ENCODE measurements around the gene GPR4.

GPR4 gene

DNA sequence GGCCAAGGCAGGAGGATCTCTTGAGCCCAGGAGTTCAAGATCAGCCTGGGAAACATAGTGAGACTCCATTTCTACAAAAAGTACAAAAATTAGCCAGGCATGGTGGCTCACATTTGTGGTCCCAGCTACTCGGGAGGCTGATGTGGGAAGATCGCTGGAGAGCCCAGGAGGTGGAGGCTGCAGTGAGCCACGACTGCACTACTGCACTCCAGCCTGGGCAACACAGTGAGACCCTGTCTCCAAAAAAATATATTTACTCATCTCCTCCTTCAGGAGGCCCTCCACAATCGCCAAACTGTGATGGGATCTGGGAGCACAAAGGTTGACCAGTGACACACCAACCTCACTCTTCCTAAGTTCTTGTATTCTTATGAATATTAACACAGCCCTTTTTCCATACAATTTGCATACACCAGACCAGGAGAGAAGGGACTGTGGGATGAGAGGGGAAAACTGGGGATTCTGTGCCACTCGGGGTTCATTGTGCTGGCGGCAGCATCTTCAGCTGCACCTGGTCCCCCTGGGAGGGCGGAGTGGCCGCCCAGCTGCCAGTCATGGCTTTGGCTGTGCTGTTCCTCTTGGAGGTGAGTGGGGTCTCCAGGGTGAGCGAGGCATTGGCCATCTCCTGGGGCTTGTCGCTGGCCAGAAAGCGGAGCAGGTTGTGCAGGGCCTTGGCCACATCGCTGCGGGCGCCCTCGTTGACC is 11.6 kb downstream of the GPR4 start:
- in situ Hi-C loops (cut with MboI; ENCODE audit: low sequenced_read_pairs): no loop called here

DNA sequence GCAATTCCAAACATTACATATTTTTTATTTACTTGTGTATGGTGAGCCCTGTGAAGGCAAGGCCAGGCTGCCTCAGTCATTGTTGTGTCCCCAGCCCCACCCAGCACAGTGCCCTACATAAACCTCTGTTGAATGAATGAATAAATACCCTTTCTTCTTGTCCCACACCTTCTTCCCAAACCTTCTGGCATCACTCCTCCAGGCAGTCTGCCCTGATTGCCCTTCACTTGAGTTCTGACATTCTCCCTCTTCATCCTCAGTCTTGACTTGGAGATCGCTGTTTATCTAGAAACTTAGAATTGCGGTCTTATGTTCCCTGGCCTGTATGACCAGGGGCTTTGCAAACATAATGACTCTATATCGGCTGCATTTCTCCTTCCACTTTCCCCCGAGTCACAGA is 12.2 kb downstream of the GPR4 start:
- in situ Hi-C loops (cut with MboI; ENCODE audit: low sequenced_read_pairs): no loop called here

DNA sequence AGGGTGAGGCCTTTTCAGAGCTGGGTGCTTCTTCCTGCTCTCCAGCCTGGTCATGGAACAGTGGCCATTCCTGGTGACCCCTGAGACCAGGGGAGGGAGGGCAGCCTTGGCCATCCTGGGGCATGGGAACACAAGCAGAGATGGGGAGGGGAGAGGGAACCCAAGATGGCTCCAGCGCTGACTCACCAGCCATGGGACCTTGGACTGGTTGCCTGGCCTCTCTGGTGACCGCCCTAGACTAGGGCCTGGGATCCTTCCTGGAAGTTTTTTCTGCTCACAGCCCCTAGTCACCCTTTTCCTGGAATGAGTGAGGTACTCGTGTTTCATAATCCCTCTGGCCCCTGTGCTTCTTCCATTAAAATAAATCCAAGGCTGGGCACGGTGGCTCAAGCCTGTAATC is 14.1 kb downstream of the GPR4 start:
- in situ Hi-C loops (cut with MboI; ENCODE audit: low sequenced_read_pairs): no loop called here

DNA sequence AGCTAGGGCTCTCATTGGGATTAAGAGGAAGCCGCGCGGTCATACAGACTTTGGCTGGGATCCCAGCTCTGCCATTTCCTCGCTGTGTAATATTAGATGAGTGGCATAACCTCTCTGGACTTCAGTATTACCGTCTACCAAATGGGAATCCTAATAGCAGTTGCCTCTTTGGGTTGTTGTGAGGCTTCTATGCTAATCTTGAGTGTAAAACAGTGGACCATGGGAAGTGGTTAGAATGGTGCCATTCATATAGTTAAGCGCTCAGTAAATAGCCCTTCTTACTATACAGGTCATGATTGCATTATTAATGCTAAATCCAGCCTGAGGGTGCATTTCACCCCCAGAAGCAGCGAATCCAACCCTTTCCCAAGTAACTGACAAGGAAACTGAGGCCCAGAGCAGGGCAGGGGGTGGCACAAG is 16.8 kb downstream of the GPR4 start:
- in situ Hi-C loops (cut with MboI; ENCODE audit: low sequenced_read_pairs): no loop called here

DNA sequence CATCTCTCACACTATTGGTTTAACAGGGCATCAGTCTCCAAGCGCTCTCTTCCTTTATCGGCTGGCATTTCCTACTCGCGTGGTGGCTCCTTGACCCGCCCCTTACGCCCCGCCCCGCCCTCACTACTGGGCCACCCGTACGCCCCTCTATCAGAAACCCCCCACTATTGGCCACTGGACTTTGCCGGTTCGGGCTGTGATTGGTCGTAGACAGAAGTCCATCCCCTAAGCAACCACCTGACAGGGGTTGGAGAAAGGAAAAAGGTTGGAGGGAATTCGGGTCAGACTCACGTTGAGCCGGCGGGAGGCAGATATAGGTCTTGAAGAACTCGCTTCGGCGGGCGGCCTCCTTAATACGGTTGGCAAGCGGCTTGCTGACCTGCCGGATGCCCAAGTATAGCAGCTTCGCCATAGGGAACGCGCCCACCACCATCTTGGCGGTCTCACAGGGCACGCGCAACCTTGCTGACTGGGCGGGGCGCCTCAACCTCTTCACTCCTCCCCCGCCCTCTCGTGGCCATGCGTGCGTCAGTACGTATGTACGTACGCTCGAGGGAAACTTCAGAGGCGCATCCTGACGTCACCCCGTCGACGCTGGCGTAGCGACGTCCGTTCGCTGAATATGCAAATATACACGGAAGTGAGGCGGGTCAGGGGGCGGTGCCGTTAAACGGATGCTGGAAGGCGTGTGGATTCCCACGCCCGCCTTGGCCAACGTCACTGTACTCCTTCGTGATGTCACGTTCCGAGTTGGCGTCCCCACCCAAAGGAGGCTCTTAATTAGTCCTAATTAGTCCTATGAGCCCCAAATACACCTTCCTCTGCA is 17.5 kb downstream of the GPR4 start, which contains the start of gene OPA3:
OPA3 (minus strand) TSS at position 471 of the 826 bp plus-strand sequence; CDS start at position 433, 38 bp downstream.
- in situ Hi-C loops (cut with MboI; ENCODE audit: low sequenced_read_pairs): no loop called here

DNA sequence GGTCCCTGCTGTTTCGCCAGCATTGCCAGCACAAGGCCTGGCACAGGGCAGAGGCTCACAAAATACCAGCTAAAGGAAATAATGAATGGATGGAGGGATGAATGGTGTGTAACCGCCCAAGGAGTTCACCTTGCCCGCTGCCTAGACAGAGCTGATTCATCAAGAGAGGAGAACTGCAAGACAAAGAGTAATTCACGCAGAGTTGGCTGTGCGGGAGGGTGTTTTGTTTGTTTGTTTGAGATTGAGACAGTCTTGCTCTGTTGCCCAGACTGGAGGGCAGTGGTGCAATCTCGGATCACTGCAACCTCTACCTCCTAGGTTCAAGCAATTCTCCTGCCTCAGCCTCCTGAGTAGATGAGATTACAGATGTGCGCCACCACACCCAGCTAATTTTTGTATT is 20.4 kb downstream of the GPR4 start:
- in situ Hi-C loops (cut with MboI; ENCODE audit: low sequenced_read_pairs): no loop called here

DNA sequence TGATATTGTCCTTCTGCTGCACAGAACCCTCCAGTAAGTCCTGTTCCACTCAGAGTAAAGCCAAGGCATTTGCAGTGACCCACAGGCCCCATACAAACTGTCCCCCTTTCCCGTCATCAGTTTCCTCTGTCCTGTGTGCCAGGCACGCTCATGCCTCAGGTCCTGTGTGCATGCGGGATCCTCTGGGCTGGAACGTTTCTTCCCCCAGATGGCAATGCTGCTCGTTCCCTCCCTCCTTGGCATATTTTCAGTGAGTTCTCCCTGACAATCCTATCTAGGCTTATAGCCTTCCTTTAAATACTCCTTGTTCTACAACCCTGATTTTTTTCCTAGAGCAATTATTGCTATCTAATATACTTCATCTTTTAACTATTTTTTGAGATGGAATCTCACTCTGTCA is 23.2 kb downstream of the GPR4 start:
- in situ Hi-C loops (cut with MboI; ENCODE audit: low sequenced_read_pairs): no loop called here

DNA sequence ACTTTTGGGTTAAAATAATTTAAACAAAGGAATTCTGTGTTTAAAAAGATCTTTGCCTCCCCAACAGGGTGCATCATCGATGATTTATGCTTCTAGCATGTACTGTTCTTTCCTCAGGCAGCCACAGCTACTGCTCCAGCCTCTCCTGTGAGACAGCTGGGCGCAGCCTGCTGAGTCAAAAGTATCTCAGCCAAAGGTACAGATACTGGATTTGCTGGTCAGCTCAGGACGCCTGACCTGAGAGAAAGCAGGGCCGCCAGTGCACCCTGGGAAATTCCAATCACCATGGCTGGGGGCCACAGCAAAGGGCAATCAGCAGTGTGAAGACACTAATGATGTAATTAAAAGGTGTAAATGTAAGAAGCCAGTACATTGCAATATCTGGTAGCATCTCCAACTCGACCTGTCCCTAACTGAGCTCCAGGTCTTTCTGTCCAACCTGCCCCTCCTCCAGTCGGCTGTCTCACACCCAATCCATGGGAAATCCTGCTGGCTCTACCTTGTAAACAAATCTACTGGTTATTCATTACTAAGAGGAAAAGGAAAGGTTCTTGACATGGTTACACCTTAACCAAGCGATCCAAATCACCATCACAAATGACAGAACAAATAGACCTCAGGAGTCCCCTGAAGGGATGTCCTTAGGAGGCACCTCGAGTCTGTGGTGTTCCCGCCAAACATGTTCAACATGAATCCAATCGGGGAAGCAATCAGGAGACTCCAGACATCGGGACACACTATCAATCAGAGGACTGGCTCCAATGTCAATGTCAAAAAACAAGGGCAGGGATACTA is 24.7 kb downstream of the GPR4 start:
- in situ Hi-C loops (cut with MboI; ENCODE audit: low sequenced_read_pairs): no loop called here

DNA sequence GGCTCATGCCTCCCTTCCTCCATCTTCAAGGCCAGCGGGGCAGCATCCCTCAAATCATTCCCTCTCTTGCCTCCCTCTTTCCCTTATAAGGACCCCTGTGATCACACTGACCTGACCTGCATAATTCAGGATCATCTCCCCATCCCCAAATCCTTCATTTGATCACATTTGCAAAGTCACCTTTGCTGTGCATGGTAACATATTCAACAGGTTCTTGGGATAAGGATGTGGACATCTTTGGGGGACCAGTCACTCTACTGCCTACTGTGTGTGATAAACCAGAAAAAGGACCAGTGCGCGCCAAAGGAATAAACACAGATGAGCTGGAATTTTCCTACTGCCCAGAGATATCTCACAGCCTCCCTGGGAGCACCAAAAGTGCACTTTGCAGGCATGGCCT is 25.3 kb downstream of the GPR4 start:
- in situ Hi-C loops (cut with MboI; ENCODE audit: low sequenced_read_pairs): no loop called here

DNA sequence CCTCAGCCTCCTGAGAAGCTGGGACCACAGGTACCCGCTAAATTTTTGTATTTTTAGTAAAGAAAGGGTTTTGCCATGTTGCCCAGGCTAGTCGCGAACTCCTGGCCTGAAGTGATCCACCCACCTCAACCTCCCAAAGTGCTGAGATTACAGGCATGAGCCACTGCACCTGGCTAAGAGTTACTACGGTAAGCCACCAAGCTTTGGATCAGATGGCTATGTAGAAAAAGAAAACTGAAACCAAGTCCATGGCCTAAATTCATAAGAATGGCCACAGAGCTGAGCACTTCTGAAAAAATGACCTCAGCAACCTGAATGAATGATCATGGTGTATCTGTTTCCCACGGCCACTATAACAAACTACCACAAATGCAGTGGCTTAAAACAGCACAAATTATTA is 26.8 kb downstream of the GPR4 start:
- in situ Hi-C loops (cut with MboI; ENCODE audit: low sequenced_read_pairs): no loop called here

DNA sequence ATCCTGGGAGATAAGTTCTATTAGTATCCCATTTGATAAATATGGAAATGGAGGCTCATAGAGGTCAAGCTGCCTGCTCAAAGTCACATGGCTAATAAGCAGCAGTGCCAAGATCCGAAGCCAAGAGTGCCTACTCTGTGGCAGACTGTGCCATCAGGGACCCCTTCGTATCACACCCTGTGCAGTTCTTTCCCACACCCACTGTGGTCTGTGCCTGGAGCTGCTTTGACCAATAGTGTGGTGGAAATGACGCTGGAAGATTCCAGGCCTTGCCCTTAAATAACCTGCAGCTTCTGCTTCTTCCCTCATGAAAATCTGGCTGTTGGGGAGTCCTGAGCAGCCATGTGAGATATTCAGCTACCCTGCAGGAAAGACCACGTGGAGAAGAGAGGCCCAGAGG is 27.5 kb downstream of the GPR4 start:
- in situ Hi-C loops (cut with MboI; ENCODE audit: low sequenced_read_pairs): no loop called here

DNA sequence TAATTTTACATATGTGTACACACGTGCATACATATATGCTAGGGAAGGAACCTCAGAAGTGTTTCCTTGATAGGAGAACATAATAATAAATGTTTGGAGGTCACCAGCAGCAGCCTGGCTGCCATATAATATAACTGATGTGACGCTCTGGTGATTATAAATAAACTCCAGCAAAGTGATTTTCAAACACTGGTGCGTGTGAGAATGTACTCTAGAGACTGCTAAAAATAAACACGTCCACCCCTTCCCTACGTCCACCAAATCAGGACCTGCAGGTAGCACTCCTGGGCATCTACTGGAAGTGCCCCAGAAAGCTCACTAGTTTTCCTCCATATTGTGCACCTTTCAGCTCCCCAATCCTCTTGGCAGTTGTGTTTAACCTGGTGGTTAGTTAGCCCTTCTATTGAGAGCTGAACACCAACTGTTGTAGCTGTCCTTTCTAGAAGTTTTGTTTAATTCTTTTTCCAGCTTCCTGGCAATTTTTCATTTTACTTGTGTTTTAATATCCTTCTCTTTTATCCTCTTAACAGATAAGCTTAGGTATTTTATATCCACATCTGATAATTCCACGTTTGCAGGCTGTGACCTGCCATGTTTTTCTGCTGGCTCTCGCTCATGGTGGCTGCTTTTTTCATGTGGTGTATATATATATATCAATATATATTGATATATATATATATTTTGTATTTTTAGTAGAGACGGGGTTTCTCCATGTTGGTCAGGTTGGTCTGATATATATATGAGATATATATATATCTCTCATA is 30.4 kb downstream of the GPR4 start:
- in situ Hi-C loops (cut with MboI; ENCODE audit: low sequenced_read_pairs): no loop called here

DNA sequence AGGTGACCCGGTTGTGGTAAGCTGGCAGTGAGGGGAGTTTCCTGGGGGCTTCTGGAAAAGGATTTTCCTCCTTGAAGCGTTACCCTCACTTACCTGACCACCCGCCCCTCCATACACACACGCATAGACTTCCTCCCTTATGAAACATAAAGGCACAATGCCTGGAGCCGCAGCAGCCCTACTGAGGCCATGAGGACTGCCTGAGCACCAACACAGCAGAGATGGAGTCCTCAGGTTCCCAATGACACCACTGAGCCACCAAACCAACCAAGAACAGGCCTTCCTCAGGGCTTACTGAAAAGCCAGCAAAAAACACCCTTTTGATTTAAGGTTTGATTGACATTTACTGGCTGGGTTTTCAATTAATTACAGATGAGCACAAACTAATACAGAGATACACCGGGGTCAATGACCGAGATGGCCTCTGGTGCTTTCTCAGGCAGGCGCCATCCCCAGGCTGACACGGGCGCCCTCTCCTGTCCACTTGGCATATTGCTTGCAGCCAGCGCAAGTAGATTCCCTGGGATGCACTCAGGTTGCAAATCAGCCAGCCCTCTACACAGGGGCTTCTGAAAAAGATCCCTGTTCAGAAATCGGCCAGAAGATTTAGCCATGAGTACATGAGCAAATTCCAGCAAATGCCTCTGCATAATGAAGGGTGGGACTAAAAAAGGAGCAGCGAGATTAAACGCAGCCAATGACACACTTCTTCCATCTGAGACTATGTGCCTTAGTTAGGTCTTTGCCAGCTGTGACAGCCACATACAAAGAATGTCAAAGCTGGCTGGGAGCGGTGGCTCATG is 32.2 kb downstream of the GPR4 start:
- in situ Hi-C loops (cut with MboI; ENCODE audit: low sequenced_read_pairs): no loop called here

DNA sequence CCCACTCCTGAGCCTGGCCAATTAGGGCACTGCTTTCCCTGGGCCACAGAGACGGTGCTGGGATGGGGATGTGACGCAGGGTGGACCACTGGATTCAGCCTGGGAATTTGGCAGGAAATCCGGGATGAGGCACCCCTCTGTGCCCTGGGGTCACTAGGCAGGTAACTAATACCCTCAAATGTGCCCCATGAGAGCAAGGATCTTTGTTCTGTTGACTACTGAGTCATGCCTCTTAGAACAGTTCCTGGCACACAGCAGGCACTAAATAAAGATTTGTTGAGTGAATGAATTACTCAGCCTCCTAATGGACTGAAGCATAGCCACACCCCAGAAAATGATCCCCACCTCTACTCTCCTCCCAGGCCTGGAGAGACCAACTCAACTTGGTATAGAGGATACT is 33.3 kb downstream of the GPR4 start:
- in situ Hi-C loops (cut with MboI; ENCODE audit: low sequenced_read_pairs): no loop called here

DNA sequence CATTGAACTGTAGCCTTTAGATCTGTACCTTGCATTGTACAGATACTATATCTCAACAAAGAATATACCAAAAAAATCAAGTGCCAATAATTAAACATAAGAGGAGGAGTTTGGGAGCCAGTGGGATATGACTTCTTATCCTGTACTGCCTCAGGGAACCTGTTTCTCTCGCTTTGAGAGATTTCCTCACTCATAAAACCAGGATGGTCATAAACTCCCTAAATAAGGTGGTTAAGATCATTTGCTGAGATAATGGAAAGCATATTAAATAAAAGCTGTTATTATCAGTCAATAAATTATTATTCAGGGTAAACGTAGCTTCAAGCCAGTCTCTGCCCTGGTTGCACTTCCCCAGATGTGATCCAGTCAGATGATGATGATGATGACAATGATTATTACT is 34.4 kb downstream of the GPR4 start:
- in situ Hi-C loops (cut with MboI; ENCODE audit: low sequenced_read_pairs): no loop called here

DNA sequence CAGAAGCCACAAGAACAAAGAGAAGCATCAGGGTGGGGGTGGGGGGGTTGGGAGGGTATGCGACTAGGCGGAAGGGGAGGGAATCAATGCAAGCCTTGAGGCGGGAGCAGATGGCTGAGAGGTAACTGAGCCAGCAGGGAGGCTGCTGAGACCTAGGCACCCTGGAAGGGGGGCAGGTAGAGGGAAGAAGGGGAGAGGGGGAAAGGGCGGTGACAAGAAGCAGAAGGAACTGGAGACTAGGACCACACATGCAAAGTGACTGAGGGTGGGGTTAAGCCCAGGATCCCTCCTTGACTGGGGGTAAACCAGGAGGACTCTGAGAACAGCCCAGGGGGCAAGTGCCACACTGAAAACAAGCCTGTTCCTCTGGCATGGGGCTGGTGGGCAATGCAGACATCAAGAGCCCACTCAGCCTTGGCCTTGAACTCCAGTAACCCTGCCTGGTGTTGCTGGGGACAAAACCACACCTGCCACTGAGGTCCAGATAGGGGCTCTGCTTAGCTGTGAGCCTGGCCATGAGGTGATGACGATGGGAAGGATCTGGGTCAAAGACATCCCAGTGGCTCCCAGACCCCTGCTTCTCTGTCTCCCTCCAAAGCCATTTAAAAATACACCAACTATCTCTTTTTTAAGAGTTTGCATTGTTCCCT is 37.8 kb downstream of the GPR4 start:
- in situ Hi-C loops (cut with MboI; ENCODE audit: low sequenced_read_pairs): loop anchor here (5.0 kb wide), 1 partner anchor 72 kb away; no protein-coding TSS in a partner anchor

DNA sequence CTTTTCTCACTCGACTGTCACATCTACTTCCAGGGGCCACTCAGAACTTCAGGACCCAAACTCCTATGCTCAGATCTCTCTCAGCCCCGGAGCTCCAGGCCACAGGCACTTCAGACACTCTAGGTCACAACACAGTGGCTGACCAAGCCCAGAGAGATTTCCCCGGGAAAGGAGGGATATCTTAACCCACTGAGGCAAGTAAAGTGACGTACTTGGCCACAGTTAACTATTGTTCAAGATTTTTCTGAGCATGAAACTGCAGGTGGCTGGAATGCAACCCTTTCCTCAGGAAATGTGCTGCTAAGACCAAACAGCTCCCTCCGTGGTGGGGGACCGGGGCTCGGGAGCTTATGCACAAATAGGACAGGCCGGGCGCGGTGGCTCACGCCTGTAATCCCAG is 41.3 kb downstream of the GPR4 start:
- in situ Hi-C loops (cut with MboI; ENCODE audit: low sequenced_read_pairs): loop anchor here (5.0 kb wide), 1 partner anchor 68 kb away; no protein-coding TSS in a partner anchor

DNA sequence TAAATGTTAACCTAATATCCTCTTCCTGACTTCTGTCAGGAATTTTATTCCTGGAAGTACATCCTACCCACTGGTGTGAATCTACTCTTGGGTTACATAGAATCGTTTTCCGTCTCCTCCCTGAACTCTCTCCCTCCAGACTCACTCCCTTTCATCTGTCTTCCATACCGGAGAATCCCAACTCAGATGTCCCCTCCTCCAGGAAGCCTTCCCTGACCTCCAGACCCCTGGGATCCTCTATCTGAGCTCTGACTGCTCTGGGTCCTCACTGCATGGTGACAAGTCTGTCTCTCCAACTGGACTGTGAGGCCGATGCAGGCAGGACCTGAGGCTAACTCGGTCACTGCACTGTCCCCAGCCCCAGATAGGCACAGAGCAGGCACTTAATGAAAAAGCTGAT is 42.0 kb downstream of the GPR4 start:
- in situ Hi-C loops (cut with MboI; ENCODE audit: low sequenced_read_pairs): loop anchor here (5.0 kb wide), 1 partner anchor 68 kb away; no protein-coding TSS in a partner anchor

DNA sequence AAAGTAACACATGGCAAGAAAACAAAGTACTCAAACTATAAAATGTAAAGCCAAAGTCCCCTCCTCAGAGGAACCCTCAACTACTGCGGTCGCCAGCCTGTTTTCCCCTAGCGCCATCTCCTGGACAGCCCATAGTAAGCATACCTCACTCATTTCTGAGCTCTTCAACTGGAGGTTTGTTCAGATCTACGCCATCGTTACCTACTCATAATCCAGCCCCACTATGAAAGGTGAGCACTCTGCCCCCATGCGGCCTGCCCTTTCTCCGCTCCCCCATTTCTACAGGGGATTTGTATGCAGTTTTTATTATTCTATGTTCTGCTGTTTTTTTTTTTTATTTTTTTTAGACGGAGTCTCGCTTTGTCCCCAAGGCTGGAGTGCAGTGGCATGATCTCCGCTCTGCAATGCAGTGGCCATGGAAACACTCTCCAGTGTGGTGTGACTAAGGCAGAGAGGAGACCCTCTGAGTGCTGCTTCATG is 43.6 kb downstream of the GPR4 start:
- in situ Hi-C loops (cut with MboI; ENCODE audit: low sequenced_read_pairs): no loop called here

All from HL-60/S4 (cell line).